GM21723 (cell line): ENCODE results near the gene MLIP.
A peak's percentile ranks its signal among the peaks of the same experiment; 100 is the strongest.

Experiments
- ATAC-seq: cut with Tn5 transposase; IDR thresholded peaks from one replicate; pipeline ENCODE4 v1.9.1; 2021; ENCODE audit warnings: mild to moderate bottlenecking, moderate library complexity; ENCODE audit not compliant: unreplicated experiment

Gene MLIP

DNA sequence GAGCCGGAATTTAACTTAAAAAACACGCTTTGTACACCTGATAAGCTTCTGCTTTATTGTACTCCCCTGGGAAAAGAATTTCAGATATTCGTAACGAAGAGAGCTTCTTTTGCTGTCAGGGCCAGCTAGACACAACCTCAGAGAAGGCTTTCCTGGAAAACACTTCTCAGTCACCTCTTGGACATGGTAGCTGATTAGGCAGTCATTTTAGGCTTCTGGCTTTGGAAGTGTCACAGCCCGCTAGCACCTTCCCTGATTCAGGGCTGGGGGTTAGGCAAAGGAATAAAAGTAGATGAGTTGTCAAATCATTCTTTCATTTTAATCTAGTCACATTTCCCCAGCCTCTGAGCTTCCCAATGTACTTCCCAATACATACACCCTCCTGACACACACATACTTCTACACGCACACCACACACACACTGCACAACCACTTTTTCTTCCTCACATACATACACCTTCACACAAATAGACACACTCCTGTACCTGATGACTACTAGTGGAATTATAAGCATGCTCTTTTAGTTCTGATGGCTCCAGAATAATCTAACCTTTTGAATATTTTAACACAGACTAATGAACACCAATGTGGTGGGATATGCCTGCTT lies 162.1 kb downstream of the MLIP start:
- ATAC-seq: no peak

GRCh38 chr6:54274383-54274782 lies 163.1 kb downstream of the MLIP start:
- no peak for ATAC-seq

- no peak for ATAC-seq
These were observed 170.9 kb downstream of the MLIP start for GRCh38 chr6:54282186-54282585.

- no peak for ATAC-seq
These were observed 173.1 kb downstream of the MLIP start for GRCh38 chr6:54284161-54284860.

- no peak for ATAC-seq
These were observed 174.4 kb downstream of the MLIP start for GRCh38 chr6:54285595-54285994.

- ATAC-seq: no peak
These were observed 174.9 kb downstream of the MLIP start for GRCh38 chr6:54286141-54286540.

DNA sequence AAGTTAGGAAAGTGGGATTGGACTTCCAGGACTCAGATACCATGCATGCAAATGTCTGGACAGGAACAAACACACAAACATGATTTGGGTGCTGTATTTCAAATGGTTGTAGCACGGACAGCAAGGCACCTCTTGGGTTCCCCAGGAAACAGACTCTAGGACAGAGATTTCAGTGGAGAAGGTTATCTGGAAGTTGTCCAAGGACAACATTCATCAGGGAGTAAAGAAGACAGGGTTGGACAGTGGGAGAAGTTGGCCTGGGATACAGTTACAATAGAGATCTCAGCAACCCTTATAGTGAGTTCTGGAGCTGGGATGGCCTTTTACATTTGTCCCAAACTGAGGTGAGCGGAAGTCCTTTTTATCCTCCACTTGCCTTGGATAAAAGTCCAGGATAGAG lies 177.2 kb downstream of the MLIP start:
- ATAC-seq: no peak

DNA sequence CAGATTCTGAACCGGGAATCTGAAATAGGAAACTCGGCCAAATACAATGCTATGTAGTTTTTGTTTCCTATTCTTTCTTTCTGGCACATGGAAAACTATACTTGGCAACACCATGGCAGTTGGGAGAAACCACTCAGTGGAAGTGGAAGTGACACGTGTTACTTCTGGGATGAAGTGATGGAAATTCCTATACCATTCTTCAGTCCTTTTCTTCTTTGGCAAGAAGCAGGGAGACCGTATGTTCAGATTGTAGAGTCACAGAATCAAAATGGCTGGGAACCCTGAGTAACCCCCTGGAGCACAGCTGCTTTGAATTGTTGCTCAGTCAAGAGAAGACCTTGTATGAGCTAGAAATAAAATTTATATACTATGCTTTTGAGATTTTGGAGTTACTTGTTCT lies 178.2 kb downstream of the MLIP start:
- no peak for ATAC-seq

DNA sequence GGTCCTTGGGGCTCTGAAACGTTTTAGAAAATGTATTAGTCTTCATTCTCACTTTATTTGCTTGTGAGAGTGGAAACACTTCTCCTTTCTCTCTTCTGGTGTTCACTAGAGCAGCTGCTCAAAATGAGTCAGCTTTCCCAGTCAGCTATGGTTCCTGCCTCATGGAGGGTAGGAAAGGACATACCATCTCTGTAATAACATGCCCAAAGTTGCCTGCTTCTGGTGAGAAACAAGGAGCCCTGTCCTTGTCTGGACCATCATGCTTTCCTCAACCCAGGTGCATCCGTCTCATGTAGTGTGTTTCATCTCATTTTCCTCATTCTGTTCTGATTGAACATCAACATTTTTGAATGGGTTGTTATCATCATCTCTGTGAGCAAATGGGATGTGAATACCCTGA lies 179.9 kb downstream of the MLIP start:
- ATAC-seq: peak; percentile 70

DNA sequence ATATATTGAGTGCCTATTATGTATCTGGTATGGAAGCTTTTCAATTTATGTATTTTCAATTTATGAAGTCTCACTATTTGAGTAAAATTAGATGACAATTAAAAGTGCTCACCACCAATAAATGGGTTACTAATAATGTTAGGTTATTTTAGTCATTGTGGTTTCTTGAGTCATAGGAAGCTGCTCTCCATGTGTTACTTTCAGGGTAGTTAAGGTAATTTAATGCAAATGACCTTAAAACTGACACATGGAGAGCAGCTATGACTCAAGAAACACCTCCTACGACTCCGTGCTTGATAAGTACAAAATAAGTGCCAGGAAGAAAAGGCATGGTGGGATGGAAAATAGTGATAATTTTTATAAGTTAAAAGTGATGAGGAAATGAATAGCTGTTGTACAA lies 180.5 kb downstream of the MLIP start:
- ATAC-seq: peak; percentile 72

DNA sequence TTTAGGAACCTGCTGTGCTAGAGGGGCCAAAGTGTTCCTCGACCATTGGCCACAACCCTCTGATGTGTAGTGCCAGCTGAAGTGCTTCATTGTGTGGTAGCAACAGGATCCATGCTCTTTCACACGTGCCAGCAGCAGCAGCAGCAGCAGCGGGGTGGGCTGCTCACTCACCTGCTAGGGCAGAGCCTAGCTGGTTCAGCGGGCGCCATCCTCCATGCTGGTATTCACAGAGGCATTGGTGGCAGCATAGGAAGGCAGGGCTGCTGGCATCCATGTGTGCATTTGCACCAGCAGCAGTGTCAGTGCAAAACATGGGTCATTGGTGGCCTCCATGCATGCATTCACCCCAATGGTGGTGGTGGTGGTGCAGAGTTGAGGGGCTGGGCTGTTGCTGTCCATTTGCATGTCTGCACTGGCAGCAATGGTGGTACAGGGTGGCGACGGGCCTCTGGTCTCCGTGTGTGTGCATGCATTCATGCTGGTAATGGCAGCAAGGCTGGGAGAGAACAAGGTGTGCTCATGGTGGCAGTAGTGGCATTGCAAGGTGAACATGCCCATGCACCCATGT lies 183.8 kb downstream of the MLIP start:
- ATAC-seq: no peak

DNA sequence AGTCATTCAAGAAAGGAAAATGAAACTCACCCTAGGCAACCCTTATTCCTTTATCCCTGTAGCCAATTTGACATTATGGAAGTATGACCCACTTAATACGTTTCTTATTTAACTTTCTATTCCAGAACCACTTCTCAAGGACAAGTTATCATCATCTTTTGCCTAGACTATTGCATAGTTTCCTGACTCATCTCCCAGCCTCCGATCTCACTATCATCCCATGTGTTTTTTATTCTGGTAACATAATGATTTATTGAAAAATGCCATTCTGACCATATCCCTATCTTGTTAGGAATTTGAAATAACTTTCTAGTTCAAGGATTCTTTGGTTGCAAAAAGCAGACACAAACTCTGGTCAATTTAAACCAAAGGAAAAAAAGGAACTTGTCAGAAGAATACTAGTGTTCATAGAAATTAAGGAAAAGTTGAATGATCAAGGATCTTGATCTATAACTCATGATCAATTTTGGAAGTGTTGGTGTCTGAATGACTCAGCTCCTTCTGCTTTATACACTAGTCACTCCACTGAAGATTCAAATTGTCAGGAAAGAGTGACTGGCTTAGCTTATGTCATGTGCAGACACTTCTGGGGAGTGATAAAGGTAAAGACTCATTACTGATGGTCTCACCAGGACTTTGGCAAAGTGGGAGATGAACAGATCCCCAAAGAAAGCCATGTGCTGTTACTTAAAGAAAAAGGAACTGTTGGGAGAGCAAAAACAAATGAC lies 188.5 kb downstream of the MLIP start:
- ATAC-seq: no peak

DNA sequence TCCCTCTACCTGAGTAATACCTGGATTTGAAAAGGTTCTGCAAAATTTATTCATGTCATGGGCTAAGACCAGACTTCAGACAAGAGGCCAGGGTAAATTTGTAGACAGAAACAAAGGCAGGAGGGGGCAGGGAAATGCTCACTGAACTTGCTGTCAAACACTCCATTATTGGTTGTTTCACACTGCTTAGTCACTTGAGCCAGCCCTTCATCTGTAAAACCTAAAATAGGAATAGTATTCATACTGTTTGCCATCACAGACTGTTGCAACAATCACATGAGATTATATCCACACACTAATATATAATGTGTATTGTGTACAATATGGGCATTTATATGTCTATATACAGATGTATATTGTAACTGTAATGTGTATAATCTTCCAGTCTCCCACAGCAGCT lies 190.5 kb downstream of the MLIP start:
- ATAC-seq: no peak

DNA sequence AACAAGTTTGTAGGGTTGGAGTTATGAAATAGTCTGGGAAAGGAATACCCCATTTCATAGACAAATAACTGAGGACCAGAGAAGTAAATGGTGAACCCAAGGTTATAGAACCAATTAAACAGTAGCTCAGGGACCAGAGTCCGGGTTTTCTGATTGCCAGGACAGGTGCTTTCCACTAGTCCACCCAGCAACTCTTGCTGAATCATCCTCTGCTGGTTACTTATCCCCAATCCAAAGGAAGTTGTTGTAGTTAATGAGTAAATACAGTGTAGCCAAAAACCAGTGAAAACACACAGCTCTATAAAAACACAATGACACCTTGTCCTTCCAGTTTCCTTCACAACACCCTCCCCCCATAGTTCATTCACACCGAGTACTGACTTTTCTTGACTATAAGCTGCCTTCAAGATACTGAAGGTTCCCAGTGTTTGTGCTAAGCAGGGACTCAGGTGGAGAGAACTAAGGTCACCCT lies 196.2 kb downstream of the MLIP start:
- ATAC-seq: no peak

- ATAC-seq: no peak
These were observed 197.2 kb downstream of the MLIP start, which contains the start of gene TINAG for GRCh38 chr6:54308289-54308985. TSS of gene TINAG (plus strand) at chr6:54308441. CDS start at chr6:54308551, 110 bp downstream.

GRCh38 chr6:54308986-54309315 lies 197.7 kb downstream of the MLIP start:
- no peak for ATAC-seq

DNA sequence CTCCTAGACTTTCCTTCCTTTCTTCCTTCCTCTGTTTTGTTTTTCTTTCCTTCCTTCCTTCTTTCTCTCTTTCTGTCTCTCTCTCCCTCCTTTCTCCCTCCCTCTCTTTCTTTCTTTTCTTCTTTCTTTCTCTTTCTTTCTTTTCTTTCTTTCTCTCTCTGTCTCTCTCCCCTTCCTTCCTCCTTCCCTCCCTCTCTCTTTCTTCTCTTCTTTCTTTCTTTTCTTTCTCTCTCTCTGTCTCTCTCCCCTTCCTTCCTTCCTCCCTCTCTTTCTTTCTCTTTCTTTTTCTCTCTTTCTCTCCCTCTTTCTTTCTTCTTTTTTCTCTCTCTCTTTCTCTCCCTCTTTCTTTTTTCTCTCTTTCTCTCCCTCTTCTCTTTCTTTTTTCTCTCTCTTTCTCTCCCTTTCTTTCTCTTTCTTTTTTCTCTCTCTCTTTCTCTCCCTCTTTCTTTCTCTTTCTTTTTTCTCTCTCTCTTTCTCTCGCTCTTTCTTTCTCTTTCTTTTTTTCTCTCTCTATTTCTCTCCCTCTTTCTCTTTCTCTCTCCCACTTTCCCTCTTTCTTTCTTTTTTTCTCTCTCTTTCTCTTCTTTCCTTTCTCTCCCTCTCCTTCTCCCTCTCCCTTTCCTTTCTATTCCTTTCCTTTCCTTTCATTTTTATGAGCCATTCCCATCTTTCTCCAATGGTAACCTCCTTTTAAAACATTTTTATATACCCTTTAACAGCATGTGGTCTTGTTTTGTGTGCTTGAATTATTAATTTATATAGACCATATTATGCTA lies 199.3 kb downstream of the MLIP start:
- no peak for ATAC-seq

GRCh38 chr6:54315656-54316055 lies 204.4 kb downstream of the MLIP start:
- ATAC-seq: no peak
